Cortex of kidney (tissue), 1 donor: Measurements from ENCODE around the gene TNNC1.

Experiments used
- DNase-seq: peaks from one replicate; lab custom pipeline; 2025; lab: John Stamatoyannopoulos, UW

TNNC1 gene

GRCh38 chr3:52432225-52432624 is 21.6 kb downstream of the TNNC1 start:
- DNase-seq: no peak

- no peak for DNase-seq
Measured at GRCh38 chr3:52431459-52432223, 22.2 kb downstream of the TNNC1 start.

GRCh38 chr3:52430416-52430810 is 23.4 kb downstream of the TNNC1 start:
- DNase-seq: no peak

- DNase-seq: no peak
Measured at GRCh38 chr3:52429779-52430415, 23.9 kb downstream of the TNNC1 start.

GRCh38 chr3:52429031-52429430 is 24.8 kb downstream of the TNNC1 start:
- DNase-seq: no peak

GRCh38 chr3:52428151-52429005 is 25.5 kb downstream of the TNNC1 start:
- DNase-seq: no peak

- no peak for DNase-seq
Measured at GRCh38 chr3:52423173-52423572, 30.7 kb downstream of the TNNC1 start.

- DNase-seq: no peak
Measured at GRCh38 chr3:52422669-52423068, 31.2 kb downstream of the TNNC1 start.

GRCh38 chr3:52420388-52420787 is 33.5 kb downstream of the TNNC1 start:
- no peak for DNase-seq

GRCh38 chr3:52415800-52416199 is 38.0 kb downstream of the TNNC1 start:
- no peak for DNase-seq

- DNase-seq: no peak
Measured at GRCh38 chr3:52408466-52408865, 45.4 kb downstream of the TNNC1 start.

- no peak for DNase-seq
Measured at GRCh38 chr3:52407779-52408178, 46.1 kb downstream of the TNNC1 start.

GRCh38 chr3:52406791-52407510 is 46.9 kb downstream of the TNNC1 start:
- DNase-seq: no peak

- no peak for DNase-seq
Measured at GRCh38 chr3:52406231-52406661, 47.6 kb downstream of the TNNC1 start.

GRCh38 chr3:52405601-52406110 is 48.2 kb downstream of the TNNC1 start:
- no peak for DNase-seq

- no peak for DNase-seq
Measured at GRCh38 chr3:52405066-52405465, 48.8 kb downstream of the TNNC1 start.

- no peak for DNase-seq
Measured at GRCh38 chr3:52404391-52404790, 49.5 kb downstream of the TNNC1 start.

- no peak for DNase-seq
Measured at GRCh38 chr3:52403955-52404354, 49.9 kb downstream of the TNNC1 start.

GRCh38 chr3:52403271-52403841 is 50.5 kb downstream of the TNNC1 start:
- no peak for DNase-seq

- no peak for DNase-seq
Measured at GRCh38 chr3:52402706-52403270, 51.1 kb downstream of the TNNC1 start.

- no peak for DNase-seq
Measured at GRCh38 chr3:52402101-52402521, 51.7 kb downstream of the TNNC1 start.
